CD4-positive, alpha-beta T cell treated with Interleukin-17A for 1 hour (primary cell): ENCODE results near the gene C6orf141.

ENCODE experiments used
- DNase-seq: peaks from one replicate; pipeline ENCODE4 v3.0.0-alpha.2; 2020

The C6orf141 gene

DNA sequence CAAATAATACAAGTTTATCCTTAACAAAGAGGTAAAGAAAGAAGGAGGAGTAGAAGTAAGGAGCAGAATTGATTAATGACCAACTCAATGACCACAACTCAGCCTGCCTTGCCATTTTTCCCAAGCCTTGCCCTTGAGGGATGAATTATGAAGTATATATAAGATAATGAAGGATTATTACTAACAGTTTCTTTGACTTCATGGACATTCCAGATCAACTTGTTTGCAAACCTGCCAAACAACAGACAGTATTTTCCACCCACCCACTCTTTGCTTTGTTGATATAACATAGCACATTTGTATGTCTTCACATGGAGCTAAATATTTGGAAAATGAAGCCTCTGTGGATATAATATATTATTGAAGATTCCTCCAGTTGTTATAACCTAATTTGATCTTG, 9.9 kb upstream of the C6orf141 start:
- DNase-seq = no peak

DNA sequence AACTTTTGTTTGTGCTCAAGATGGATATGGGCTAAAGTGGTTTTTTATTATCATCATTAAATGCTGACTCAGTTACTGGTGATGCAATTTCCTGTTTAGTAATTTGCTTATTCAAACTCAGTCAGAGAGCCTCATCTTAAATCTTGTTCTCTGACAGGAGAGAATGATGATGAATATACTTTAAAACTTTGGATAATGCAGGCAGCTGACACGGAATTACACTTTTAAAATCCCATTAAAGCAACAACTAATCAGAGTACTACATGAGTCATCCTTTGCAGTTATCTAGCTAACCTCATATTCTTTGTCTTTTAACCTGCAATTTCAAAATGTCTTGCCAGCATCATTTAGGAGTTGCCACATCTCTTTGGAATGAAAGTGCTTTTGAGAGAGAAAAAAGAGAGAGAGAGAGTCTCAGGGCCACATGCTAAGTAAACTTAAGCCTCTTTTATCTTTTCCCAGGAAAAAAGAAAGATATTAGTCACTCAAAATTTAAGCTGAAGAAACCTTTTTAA, 9.2 kb upstream of the C6orf141 start:
- no peak for DNase-seq

DNA sequence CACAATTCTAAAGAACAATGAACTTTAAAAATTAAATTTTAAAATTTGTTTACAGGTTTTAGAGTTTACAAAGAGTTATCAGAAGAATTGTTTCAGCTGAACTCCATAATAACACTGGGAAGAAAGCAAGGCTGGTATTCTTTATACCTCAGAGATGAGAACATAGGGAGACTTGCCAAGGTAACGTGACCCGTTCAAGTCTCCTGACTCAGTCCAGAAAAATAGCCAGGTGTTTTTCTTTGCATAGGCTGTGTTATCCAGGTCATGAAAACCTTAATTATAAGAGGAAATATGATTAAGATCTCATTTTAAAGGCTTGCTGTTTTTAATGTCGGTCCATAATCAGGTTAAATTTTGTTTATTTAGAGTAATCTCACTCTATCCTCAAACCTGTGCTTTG, 8.5 kb upstream of the C6orf141 start:
- DNase-seq = no peak

DNA sequence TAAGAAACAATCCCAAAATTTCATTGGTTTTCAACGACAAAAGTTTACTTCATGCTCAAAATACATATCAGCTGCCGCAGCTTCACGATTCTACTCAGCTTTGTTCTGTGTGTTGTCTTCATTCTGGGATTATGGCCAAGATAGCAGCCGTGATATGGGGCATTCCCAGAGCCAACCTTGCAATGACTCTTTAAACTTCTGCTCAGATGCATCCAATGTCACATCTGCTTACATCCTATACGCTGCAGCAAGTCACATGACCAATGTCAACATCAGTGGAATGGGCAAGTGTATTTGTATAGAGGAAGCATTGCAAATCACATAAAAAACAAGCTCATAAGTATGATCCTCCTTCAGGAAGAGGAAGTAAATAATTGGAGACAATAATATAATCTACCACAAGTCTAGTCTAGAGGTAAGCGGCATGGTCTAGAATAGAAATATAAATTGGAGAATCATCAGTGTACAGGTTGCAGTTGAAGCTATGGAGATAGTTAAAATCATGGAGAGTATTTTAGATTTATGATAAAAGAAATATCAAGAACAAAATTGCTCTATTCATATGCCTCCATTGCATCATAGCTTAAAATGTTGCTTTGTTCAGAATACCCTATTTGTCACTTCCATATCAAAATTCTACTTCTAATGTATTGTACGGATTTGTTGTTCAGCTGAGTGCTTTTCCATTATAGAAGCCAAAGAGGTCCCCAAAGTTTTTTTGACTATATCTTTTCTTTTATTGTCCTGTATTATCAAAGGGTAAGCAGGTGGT, 7.2 kb upstream of the C6orf141 start:
- no peak for DNase-seq

DNA sequence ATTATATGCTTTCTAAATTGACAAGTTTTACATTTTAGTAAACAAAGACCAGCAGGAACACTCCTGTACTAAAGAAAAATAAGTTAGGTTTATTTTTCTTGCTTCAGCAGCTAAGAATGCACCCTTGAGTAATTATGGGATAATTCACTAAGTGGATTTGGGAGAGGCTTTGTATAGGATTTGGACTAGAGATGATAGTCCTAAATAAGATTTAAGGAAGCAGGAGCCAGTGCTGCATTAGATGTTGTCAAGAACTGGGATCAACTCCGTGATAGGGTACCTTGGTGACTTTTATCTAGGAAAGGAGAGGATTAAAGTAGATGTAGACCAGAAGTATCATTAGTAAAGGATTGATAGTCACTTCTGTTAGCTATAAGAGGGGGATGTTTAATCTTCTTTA, 4.1 kb upstream of the C6orf141 start:
- no peak for DNase-seq

DNA sequence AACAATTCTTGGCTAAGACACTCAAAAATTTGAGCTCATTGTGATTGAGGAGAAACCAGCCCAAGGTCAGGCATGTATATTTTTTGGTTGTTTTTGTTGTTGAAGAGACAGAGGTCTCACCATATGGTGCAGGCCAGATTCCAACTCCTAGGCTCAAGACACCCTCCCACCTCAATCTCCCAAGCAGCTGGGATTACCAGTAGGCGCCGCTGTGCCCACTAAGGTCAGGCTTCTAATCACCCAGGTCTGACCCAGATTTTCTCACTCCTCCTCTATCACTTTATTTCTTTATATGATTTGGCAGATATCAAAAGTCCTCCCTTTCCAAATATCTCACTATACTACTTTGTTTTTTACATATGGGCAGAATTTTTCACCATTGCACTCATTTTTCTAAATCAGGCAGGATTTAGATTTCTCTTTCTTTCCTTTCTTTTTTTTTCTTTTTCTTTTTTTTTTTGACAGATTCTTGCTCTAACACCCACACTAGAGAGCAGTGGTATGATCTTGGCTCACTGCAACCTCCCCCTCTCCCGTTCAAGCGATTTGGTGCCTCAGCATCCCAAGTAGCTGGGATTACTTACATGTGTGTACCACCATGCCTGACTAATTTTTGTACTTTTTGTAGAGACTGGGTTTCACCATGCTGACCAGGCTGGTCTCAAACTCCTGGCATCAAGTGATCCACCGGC, 1.7 kb upstream of the C6orf141 start:
- DNase-seq = no peak

DNA sequence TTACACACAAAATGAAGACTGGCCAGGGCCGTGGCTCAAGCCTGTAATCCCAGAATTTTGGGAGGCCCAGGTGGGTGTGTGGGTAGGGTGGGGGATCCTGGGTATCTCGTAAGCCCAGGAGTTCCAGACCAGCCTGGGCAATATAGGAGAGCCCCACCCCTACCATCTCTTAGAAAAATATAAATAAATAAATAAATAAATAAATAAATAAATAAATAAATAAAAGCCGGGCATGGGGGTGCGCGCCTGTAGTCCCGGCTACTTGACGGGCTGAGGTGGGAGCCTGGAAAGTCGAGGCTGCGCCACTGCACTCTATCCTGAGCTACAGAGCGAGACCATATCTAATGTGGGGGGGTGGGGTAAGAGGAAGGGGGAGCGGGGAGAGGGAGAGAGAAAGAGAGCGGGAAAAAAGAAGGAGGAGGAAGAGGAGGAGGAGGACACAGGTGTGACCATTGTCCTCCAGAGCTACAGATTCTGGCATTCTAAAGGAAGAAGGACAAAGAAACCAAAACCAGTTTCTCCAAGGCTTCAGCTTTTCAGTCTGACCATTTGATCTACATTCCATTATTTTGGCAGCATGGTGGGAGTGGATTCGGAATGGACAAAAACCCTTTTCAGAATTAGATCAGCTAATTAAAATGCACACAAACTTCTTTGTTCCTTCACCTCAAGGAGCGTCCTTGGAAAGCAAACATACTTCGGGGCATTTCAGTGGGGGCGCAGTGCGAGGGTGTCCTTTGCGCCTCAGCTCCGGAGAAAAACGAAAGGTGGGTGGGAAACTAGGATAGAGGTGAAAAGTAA, 577 bp upstream of the C6orf141 start:
- no peak for DNase-seq

DNA sequence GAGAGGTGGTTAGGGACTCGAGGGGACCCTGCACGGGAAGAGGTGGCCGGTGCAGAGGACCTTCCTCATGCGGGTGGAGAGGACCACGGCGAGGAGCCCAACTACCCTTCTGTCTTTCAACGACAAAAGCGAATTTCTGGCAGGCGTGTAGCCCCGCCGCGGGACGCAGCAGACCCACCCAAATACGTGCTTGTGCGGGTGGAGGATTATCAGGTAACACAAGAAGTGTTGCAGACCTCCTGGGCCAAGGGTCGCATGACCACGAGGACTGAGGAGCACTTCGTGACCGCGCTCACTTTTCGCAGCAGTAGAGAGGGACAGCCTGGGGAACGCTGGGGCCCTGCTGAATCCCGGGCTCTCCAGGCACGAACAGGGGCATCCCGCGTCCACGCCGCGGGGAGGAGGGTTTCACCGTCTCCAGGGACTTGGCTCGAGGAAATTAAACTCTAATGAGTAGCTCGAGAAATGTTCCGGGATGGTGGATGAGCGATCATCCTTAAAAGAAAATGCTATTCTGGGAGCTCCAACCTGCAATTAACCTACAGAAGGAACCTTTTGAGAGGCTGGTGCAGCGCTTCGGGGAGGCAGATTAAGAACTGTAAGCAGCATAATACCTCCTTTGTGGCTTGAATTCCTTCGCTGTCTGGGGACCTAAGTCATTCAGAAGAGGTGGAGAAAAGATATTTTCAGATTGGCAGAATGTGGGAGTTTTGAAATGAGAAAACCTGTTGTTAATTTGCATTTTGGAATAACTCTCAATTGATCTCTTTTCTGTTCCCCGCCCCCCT, 804 bp downstream of the C6orf141 start:
- no peak for DNase-seq

DNA sequence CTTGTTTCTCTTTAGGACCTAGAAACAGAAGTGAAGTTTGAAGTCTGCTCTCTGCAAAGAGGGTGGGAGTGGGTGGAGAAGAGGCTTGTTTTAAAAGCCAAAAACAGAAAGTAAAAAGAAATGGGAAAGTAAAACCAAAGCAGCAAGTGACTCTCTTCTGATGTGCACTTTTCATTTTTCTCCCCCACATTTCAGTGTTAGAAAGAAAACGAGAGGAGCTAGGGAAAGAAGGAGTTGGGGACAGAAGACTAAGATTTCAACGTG, 1.3 kb downstream of the C6orf141 start:
- no peak for DNase-seq

DNA sequence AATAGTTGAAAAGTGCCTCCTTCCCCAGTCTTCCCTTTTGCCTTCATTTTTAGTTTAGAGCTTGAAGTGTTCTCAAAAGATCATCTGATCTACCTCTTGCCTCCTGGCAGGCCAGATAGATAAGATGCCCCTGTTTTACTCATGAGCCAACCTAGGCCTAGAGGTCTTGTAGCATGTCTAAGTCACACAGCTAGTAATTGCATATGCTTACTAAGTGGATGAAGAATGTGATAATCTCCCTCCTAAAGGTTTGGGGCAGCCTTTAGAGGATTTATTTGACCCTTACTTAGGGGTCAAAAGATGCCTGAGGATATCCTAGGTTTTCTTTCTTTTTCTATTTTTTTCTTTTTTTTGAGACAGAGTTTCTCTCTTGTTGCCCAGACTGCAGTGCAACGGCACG, 2.1 kb downstream of the C6orf141 start:
- no peak for DNase-seq

DNA sequence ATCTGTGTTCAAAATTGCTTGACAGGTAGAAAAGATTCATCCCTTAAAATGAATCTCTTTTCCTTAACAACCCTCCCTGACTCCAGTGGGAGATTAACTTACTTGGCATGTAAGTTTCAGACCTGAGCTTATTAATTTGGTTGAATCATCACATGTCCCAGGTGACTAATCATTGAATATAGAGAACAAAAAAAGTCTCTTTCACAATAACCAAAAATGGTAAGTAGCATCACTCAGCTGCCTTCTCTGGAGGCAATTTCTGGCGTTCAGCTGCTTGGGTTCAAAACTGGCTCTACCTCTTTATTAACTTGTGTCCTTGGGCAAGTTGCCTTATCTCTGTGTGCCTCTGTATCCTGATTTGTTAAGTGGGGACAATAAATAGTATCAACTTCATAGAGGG, 2.9 kb downstream of the C6orf141 start:
- no peak for DNase-seq

DNA sequence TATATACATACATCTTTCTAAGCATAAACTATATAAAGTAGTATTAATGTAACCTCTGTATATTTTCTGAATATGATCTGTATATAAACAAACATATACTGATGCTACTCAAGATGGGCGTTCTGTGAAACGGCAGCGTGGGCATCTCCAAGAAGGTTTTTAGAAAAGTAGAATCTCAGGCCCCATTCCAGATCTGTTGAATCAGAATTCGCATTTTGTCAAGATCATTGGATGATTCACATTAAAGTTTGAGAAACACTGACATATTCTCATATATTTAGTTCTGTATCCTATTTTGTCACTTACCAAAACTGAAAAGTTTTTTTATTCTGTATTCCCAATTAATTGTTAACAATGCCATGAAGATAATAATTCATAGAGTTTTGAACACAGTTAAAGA, 5.5 kb downstream of the C6orf141 start:
- no peak for DNase-seq

DNA sequence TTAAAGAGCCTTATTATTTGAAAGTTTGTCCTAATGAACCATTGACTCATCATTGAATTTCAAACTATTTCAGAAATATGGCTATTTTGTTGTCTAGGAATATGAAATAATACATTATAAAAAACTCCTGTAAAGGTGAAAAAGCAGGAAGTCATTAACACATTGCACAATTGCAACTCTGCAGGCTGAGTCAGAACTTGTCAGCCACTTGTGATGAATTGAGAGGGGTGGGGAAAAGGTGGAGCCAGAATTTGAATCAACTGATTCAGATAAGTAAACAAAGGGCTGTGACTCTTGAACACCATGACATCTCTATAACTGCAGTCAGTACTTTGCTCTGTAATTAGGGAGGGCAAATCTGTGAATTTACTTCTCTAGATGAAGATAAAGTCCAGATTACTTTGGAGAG, 6.0 kb downstream of the C6orf141 start:
- DNase-seq = no peak

DNA sequence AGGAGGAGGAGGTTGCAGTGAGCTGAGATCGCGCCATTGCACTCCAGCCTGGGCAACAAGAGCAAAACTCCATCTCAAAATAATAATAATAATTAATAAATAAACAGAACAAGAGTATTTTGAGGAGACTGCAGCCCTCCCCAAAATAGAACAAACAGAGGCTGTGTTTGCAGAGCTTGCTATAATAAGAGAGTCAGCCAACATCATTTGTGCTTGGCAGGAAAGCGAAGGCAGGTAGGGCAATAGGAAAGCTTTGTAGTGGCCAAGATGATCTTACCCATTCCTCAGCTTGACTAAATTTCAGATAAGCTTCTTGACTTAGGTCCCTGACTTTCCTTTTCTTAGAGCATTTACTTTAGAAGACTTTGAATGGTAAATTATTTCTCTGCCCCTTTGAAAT, 6.7 kb downstream of the C6orf141 start:
- no peak for DNase-seq

DNA sequence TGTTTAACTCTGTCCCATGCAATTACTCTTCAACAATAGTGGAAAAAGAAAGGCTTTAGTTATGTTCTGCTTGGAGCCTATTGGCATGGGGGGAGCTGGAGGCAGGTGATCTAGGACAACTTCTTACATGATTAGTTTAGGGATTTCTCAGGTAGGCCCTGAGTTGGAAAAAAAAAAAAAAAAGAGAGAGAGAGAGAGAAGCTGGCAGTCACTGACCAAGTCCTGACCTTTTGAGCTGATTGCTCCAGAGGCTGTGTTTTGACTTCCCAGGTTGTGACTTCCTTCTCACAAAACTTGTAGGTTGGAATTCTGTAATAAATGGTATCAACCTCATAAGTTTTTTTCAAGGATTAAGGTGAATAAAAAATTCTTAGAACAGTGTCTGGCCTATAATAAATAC, 7.8 kb downstream of the C6orf141 start:
- DNase-seq = no peak

DNA sequence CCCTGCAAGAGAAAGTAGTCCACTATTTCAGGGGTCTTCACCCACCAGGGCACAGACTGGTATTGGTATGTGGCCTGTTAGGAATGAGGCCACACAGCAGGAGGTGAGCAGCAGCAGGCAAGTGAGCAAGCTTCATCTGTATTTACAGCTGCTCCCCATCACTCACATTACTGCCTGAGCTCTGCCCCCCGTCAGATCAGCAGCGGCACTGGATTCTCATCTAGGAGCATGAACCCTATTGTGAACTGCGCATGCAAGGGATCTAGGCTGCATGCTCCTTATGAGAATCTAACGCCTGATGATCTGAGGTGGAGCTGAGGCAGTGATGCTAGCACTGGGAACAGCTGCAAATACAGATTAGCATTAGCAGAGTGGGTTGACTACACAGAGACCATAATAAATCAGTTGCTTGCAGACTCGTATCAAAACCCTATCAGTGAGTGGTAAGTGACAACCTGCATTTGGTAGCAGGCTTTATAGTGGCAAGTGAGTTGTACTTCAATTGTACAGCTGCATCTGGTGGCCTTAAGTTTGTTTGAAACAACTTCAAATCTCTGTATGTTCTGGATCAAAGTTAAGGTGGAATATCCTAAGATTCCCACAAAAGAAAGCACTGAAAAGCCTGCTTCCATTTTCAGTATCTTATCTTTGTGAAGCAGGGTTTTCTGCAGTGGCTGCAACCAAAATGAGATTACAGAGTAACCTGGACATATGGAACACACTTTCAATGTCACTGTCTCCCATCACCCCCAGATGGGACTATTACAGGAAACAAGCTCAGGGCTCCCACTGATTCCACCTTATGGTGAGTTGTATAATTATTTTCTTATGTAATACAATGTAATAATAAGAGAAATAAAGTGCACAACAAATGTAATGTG, 12.8 kb downstream of the C6orf141 start:
- no peak for DNase-seq

DNA sequence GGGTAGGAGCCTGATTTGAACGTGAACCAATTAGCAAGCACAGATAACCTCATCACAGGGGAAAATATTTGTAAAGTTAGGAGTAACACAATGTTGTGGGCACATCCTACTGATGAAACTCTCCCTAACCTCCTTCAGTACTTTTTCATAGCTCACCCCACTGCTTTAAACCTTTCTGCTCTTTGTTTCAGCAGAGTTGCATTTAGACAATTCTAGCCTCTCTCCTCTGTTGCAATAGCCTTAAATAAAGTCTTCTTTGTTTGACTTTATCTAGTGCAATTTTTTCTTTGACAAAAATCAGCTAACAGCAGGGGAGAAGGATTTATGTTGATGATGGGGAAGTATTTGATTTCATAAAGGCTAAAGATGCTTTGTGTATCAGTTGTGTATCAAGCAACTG, 14.1 kb downstream of the C6orf141 start:
- DNase-seq = no peak

DNA sequence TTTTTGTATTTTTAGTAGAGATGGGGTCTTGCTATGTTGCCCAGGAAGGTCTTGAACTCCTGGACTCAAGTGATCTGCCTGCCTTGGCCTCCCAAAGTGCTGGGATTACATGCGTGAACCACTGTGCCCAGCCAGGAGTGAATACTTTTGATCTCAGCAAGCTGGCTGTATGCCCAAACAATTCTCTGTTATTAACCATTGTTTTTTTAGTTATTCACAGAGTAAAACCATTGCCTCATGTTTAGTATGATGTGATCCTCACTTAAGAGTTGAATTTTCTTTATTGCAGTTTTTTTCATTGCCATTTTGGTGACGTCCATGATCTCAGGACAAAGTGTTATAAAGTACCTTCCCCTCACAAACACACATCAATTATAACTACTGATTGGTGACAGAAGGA, 14.8 kb downstream of the C6orf141 start:
- DNase-seq = no peak

DNA sequence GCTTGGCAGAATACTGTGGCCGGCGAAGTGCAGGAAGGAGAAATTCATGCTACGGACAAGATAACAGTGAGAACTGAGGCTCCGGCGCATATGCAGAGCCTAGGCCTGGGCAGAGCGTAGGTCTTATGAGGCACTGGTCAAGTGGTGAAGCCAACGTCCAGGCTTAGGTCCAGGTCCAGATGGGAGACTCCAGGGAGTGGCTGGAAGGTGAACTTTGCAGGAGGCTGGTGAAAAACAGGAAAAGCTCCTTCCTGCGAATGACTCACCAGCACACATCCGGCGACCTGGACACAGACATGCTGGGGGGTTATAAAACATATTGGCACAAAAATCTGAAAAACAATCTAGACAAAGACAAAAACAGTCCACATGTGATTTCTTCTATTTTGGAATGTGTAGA, 15.4 kb downstream of the C6orf141 start:
- no peak for DNase-seq

DNA sequence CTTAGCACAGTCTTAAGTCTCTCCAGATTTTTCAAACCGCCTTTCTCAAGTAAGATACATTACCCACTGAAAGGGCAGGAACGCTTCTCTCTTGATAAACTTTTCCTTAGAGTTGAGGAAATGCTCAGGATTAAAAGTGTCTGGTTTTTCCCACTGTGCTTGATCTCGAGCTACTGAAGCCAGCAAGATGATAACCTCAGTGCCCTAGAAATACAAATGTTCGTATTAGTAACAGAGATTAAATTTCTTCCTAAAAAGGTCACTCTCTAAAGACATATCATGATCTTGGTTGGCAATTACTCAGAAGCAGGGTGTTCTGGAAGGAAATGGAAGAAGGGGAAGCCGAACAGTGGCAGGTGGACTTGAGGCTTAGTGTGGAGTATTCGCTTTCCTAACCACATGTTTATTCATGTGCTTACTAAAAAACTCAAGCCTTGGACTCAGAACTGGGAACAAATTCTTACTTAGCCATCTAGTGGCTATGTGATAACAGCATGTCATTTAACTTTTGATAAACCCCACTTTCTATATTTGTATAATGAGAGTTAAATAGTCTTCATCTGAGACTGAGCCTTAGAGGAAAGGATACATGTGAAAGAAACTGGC, 20.1 kb downstream of the C6orf141 start:
- no peak for DNase-seq

DNA sequence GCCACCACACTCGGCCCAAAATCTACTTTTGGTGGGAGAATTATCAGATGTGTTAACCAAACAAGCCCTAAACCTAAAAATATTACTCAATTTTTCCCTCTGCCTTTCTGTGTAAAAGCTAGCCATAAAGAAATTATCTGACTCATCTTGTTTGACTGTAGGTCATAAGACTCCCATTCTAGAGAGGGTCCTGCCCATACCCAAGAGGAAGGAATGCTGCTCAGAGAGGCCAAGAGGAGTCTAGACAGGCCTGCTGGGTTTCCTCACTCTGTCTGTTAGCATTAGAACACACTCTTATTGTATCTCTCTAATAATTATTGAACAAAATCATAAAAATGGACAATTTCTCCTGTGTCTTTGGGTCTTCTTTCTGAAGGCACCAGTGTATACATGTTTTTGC, 26.1 kb downstream of the C6orf141 start:
- no peak for DNase-seq

DNA sequence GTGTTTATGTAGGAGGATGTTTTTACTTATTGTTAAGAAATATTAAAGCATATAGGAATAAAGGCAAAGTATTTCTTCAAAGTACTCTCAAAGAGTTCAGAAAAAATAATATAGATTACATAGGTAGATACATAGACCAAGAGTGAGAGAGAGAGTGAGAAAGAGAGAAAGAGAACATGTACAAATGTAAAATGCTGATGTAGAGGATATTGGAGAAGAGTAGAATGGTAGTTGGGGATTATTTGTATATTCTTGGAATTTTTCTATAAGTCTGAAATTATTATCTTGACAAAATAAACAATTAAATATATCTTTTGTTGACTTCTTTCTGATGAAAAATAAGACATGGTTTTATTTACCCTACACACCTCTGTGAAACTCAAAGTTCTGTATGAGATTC, 29.2 kb downstream of the C6orf141 start:
- DNase-seq = no peak
